ENCODE measurements around the gene LRRD1.

GRCh38 chr7:92221766-92222165, 42.8 kb upstream of the LRRD1 start:
- TF ChIP-seq CTCF (IDR thresholded peaks at IDR 0.05) (no peak), ZNF396 (CRISPR knock-in tag; IDR thresholded peaks at IDR 0.05; ENCODE audit: borderline replicate concordance) (no peak)
